SK-N-MC (cell line): ENCODE data around the gene NOTUM.

ENCODE experiments used
- EZH2 ChIP-seq: fragments of 200-600 bp; sonication (generic); IDR thresholded peaks from one replicate; pipeline ENCODE4 v1.6.1; 2017; ENCODE audit warnings: antibody characterized with exemption
- FOXP2 ChIP-seq: optimal IDR thresholded peaks from 2 replicates; pipeline ENCODE3; 2011; ENCODE audit warnings: mild to moderate bottlenecking, moderate library complexity; ENCODE audit not compliant: insufficient read depth; ENCODE audit errors: extremely low read length, control extremely low read depth
- POLR2AphosphoS5 ChIP-seq: IDR thresholded peaks from 2 replicates; pipeline ENCODE4 v1.6.1; 2012; ENCODE audit warnings: mild to moderate bottlenecking, low read depth, low read length, borderline replicate concordance

- TF ChIP-seq EZH2 (no peak), POLR2AphosphoS5 (no peak), FOXP2 (no peak)
Observed at GRCh38 chr17:81939218-81939617, 21.8 kb downstream of the NOTUM start.
